ENCODE data around the gene RBBP8. TPM values are rescaled to one million over a fixed set of nuclear protein-coding genes. Genes with fewer than 3 reads are reported as not detected.
"Not testable (repeated sequence)": the region's sequence is repeated elsewhere in the genome, so short reads cannot be mapped to it uniquely, and the experiment has no call there.

RBBP8 gene
- total RNA-seq, 1 experiment from 2014 or later = 65.2 TPM

DNA sequence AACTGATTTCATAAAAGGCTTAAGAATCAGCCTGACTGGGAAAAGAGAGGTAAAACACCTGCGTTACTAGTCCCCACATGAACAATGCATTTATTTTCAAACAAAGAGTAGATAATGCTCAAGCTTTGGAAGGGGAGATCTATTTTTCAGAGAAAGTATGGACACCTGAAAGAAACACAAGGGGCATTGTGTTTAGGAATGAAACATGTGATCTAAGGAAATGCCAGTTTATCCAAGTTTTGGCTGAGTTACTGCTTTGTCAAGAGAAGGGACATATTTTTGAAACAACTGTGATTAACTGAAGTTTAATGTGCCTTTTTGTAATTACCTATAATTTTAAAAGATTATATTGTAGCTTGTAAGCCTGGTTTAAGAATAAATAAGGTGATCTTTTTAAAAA, 49.3 kb upstream of the RBBP8 start:
- Histone ChIP-seq H3K18ac (ENCODE audit: insufficient read length, low read depth, low read length) (no peak overlapping the region), H2BK12ac (ENCODE audit: insufficient read length, low read depth, low read length) (no peak overlapping the region), H2BK20ac (ENCODE audit: low read depth, low read length, poor library complexity, severe bottlenecking) (no peak overlapping the region), H3K4me2 (ENCODE audit: insufficient read depth, insufficient read length, low read length) (no peak overlapping the region), H3K23me2 (ENCODE audit: insufficient read length, low read depth, low read length, poor library complexity, severe bottlenecking) (no peaks in the 10 kb centered on the region), H3K9ac (ENCODE audit: extremely low read depth, insufficient read length, low read length) (no peak overlapping the region), H2BK120ac (ENCODE audit: low read depth, low read length, poor library complexity, severe bottlenecking) (no peak overlapping the region), H2BK5ac (ENCODE audit: insufficient read length, low read length) (no peak overlapping the region), H3T11ph (ENCODE audit: low read length) (no peak overlapping the region), H2AFZ (ENCODE audit: low read length) (no peak overlapping the region), H3K14ac (ENCODE audit: insufficient read depth, low read length) (no peak overlapping the region), H3K79me1 (ENCODE audit: insufficient read depth, low read depth, low read length, poor library complexity, severe bottlenecking) (no peaks in the 10 kb centered on the region), H3K27ac (ENCODE audit: insufficient read length, low read depth, low read length) (no peak overlapping the region), H3K9me3 (ENCODE audit: control insufficient read depth, low read depth, low read length) (no peaks in the 10 kb centered on the region), H4K20me1 (ENCODE audit: control insufficient read depth, insufficient read depth, insufficient read length) (no peaks in the 10 kb centered on the region), H3K79me2 (ENCODE audit: insufficient read depth, low read length) (no peaks in the 10 kb centered on the region), H3K23ac (ENCODE audit: insufficient read length, low read depth, low read length) (no peak overlapping the region), H4K91ac (ENCODE audit: insufficient read length, low read depth, low read length) (no peak overlapping the region), H2AK5ac (ENCODE audit: insufficient read length, low read length) (no peak overlapping the region), H3K27me3 (ENCODE audit: insufficient read depth, low read length) (no peaks in the 10 kb centered on the region), H4K5ac (ENCODE audit: insufficient read length, low read depth, low read length) (no peak overlapping the region), H4K8ac (replicated peaks; ENCODE audit: insufficient read length, low read depth, low read length) (no peak overlapping the region), H3K4me1 (ENCODE audit: insufficient read depth, low read length) (no peaks in the 10 kb centered on the region), H2BK15ac (ENCODE audit: low read depth, low read length) (no peak overlapping the region), H3K56ac (ENCODE audit: insufficient read length, low read depth, low read length) (no peak overlapping the region), H3K4ac (ENCODE audit: low read depth, low read length) (no peak overlapping the region)
- Mint-ChIP-seq H3K4me1 (peaks cover 16 to 19% of the 10 kb centered on the region in 2 experiments), H3K27ac (no peak overlapping the region), H3K27me3 (ENCODE audit: low read depth) (peaks cover 7% of the 10 kb centered on the region; the same call in 1 of the 2 replicates), H3K4me3 (no peak overlapping the region), H3K9me3 (peaks cover 16 to 33% of the 10 kb centered on the region in 2 experiments), H3K36me3 (ENCODE audit: insufficient read depth in 1 of 3, low read depth in 3 of 3) (peaks cover 9 to 27% (median 26%) of the 10 kb centered on the region in 3 experiments)
- no CpG with 5 or more reads among the region's 1 CpG for WGBS (ENCODE audit: extremely low coverage, insufficient read length, low lambda C conversion rate)
- TF ChIP-seq, protein P1, sequence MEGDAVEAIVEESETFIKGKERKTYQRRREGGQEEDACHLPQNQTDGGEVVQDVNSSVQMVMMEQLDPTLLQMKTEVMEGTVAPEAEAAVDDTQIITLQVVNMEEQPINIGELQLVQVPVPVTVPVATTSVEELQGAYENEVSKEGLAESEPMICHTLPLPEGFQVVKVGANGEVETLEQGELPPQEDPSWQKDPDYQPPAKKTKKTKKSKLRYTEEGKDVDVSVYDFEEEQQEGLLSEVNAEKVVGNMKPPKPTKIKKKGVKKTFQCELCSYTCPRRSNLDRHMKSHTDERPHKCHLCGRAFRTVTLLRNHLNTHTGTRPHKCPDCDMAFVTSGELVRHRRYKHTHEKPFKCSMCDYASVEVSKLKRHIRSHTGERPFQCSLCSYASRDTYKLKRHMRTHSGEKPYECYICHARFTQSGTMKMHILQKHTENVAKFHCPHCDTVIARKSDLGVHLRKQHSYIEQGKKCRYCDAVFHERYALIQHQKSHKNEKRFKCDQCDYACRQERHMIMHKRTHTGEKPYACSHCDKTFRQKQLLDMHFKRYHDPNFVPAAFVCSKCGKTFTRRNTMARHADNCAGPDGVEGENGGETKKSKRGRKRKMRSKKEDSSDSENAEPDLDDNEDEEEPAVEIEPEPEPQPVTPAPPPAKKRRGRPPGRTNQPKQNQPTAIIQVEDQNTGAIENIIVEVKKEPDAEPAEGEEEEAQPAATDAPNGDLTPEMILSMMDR (conservative IDR thresholded peaks at IDR 0.05) = no peak
- no peak for DNase-seq

- Mint-ChIP-seq H3K9me3 (peaks cover 16 to 33% of the 10 kb centered on the region in 2 experiments), H3K36me3 (ENCODE audit: insufficient read depth in 1 of 3, low read depth in 3 of 3) (peaks cover 9 to 27% (median 26%) of the 10 kb centered on the region in 3 experiments)
- not testable (repeated sequence) for H3K4me1 ChIP-seq (ENCODE audit: insufficient read depth, low read length); H3K56ac ChIP-seq (ENCODE audit: insufficient read length, low read depth, low read length); H4K20me1 ChIP-seq (ENCODE audit: control insufficient read depth, insufficient read depth, insufficient read length); DNase-seq; H3T11ph ChIP-seq (ENCODE audit: low read length); H2BK12ac ChIP-seq (ENCODE audit: insufficient read length, low read depth, low read length); H3K79me2 ChIP-seq (ENCODE audit: insufficient read depth, low read length); H3K14ac ChIP-seq (ENCODE audit: insufficient read depth, low read length); H3K9me3 ChIP-seq (ENCODE audit: control insufficient read depth, low read depth, low read length); H3K27me3 ChIP-seq (ENCODE audit: insufficient read depth, low read length); H2BK120ac ChIP-seq (ENCODE audit: low read depth, low read length, poor library complexity, severe bottlenecking); H3K18ac ChIP-seq (ENCODE audit: insufficient read length, low read depth, low read length); H2AFZ ChIP-seq (ENCODE audit: low read length); H3K27me3 Mint-ChIP-seq (ENCODE audit: low read depth); H3K23me2 ChIP-seq (ENCODE audit: insufficient read length, low read depth, low read length, poor library complexity, severe bottlenecking); H3K4ac ChIP-seq (ENCODE audit: low read depth, low read length); H3K4me2 ChIP-seq (ENCODE audit: insufficient read depth, insufficient read length, low read length); H3K27ac Mint-ChIP-seq; H2BK20ac ChIP-seq (ENCODE audit: low read depth, low read length, poor library complexity, severe bottlenecking); H4K8ac ChIP-seq (replicated peaks; ENCODE audit: insufficient read length, low read depth, low read length); H3K27ac ChIP-seq (ENCODE audit: insufficient read length, low read depth, low read length); H3K4me1 Mint-ChIP-seq; H4K91ac ChIP-seq (ENCODE audit: insufficient read length, low read depth, low read length); H2BK15ac ChIP-seq (ENCODE audit: low read depth, low read length); H3K4me3 Mint-ChIP-seq; H3K23ac ChIP-seq (ENCODE audit: insufficient read length, low read depth, low read length); H2BK5ac ChIP-seq (ENCODE audit: insufficient read length, low read length); H4K5ac ChIP-seq (ENCODE audit: insufficient read length, low read depth, low read length); H3K79me1 ChIP-seq (ENCODE audit: insufficient read depth, low read depth, low read length, poor library complexity, severe bottlenecking); H3K9ac ChIP-seq (ENCODE audit: extremely low read depth, insufficient read length, low read length); H2AK5ac ChIP-seq (ENCODE audit: insufficient read length, low read length)
- no CpG with 5 or more reads among the region's 11 CpGs for WGBS (ENCODE audit: extremely low coverage, insufficient read length, low lambda C conversion rate)
These were observed 47.4 kb upstream of the RBBP8 start for GRCh38 chr18:22885694-22886093.

All from H9 (cell line).